RCC 7860 (cell line): Measurements from ENCODE around the gene ITPR1.
A peak's percentile ranks its signal among the peaks of the same experiment; 100 is the strongest.

Experiments
- DNase-seq: peaks from one replicate; pipeline ENCODE4 v3.0.0-alpha.2; 2015; ENCODE audit warnings: low spot score
- FAIRE-seq: peaks from 2 replicates; lab custom pipeline; 2012; peaks lifted over from hg19 to GRCh38; lab: Jason Lieb, UNC

ITPR1 gene

GRCh38 chr3:4707324-4707723 is 214.2 kb downstream of the ITPR1 start:
- DNase-seq = no peak
- FAIRE-seq = no peak

GRCh38 chr3:4708230-4708629 is 215.1 kb downstream of the ITPR1 start:
- DNase-seq (no peak), FAIRE-seq (no peak)

- DNase-seq (no peak), FAIRE-seq (no peak)
These were observed 216.2 kb downstream of the ITPR1 start for GRCh38 chr3:4709341-4709740.

- FAIRE-seq (no peak), DNase-seq (no peak)
These were observed 217.0 kb downstream of the ITPR1 start for GRCh38 chr3:4710191-4710590.

GRCh38 chr3:4711680-4711992 is 218.5 kb downstream of the ITPR1 start:
- DNase-seq (no peak), FAIRE-seq (no peak)

- no peak for DNase-seq
- FAIRE-seq = no peak
These were observed 219.0 kb downstream of the ITPR1 start for GRCh38 chr3:4712109-4712508.

- FAIRE-seq = no peak
- no peak for DNase-seq
These were observed 220.9 kb downstream of the ITPR1 start for GRCh38 chr3:4714045-4714444.

GRCh38 chr3:4716266-4716665 is 223.1 kb downstream of the ITPR1 start:
- no peak for FAIRE-seq
- no peak for DNase-seq

GRCh38 chr3:4716706-4717362 is 223.7 kb downstream of the ITPR1 start:
- FAIRE-seq (no peak), DNase-seq (no peak)

GRCh38 chr3:4717363-4717740 is 224.2 kb downstream of the ITPR1 start:
- no peak for DNase-seq
- FAIRE-seq = no peak

GRCh38 chr3:4718179-4718736 is 225.1 kb downstream of the ITPR1 start:
- FAIRE-seq (no peak), DNase-seq (no peak)

- DNase-seq = no peak
- no peak for FAIRE-seq
These were observed 225.9 kb downstream of the ITPR1 start for GRCh38 chr3:4719046-4719501.

- FAIRE-seq (peak; percentile 7), DNase-seq (peak; percentile 60)
These were observed 227.3 kb downstream of the ITPR1 start for GRCh38 chr3:4720316-4721075.

- DNase-seq (peak; percentile 83), FAIRE-seq (peak; percentile 64)
These were observed 228.4 kb downstream of the ITPR1 start for GRCh38 chr3:4721511-4721911.

GRCh38 chr3:4722103-4722502 is 229.0 kb downstream of the ITPR1 start:
- FAIRE-seq (peak; percentile 73), DNase-seq (peak; percentile 80)

- DNase-seq = no peak
- FAIRE-seq = no peak
These were observed 231.0 kb downstream of the ITPR1 start for GRCh38 chr3:4724051-4724629.

GRCh38 chr3:4726549-4726948 is 233.4 kb downstream of the ITPR1 start:
- FAIRE-seq = no peak
- no peak for DNase-seq

GRCh38 chr3:4729061-4729973 is 236.2 kb downstream of the ITPR1 start:
- DNase-seq (no peak), FAIRE-seq (no peak)

GRCh38 chr3:4730719-4731118 is 237.6 kb downstream of the ITPR1 start:
- no peak for FAIRE-seq
- DNase-seq = no peak

GRCh38 chr3:4731543-4732111 is 238.5 kb downstream of the ITPR1 start:
- FAIRE-seq (no peak), DNase-seq (no peak)

- no peak for FAIRE-seq
- no peak for DNase-seq
These were observed 239.8 kb downstream of the ITPR1 start for GRCh38 chr3:4732925-4733324.
